ENCODE data around the gene KRTAP10-2.
"Not testable (repeated sequence)": the region's sequence is repeated elsewhere in the genome, so short reads cannot be mapped to it uniquely, and the experiment has no call there.

Gene KRTAP10-2

GRCh38 chr21:44583089-44583799 is 31.9 kb upstream of the KRTAP10-2 start:
- DNase-seq (ENCODE audit: low spot score) (no peak), FAIRE-seq (no peak)

- DNase-seq (ENCODE audit: low spot score) (no peak), FAIRE-seq (no peak)
Measured at GRCh38 chr21:44582055-44582454, 30.8 kb upstream of the KRTAP10-2 start.

GRCh38 chr21:44581158-44581557 is 29.9 kb upstream of the KRTAP10-2 start:
- DNase-seq (ENCODE audit: low spot score) (no peak), FAIRE-seq (no peak)

- not testable (repeated sequence) for FAIRE-seq; DNase-seq (ENCODE audit: low spot score)
Measured at GRCh38 chr21:44580231-44580821, 29.0 kb upstream of the KRTAP10-2 start, which contains the start of gene KRTAP10-5. TSS of gene KRTAP10-5 (minus strand) at chr21:44580604. CDS start at chr21:44580578, 26 bp downstream.

- DNase-seq (ENCODE audit: low spot score) (no peak), FAIRE-seq (peak; percentile 17)
Measured at GRCh38 chr21:44579833-44580144, 28.5 kb upstream of the KRTAP10-2 start.

- DNase-seq (ENCODE audit: low spot score) = no peak
- no peak for FAIRE-seq
Measured at GRCh38 chr21:44579056-44579832, 27.9 kb upstream of the KRTAP10-2 start.

GRCh38 chr21:44578371-44579055 is 27.2 kb upstream of the KRTAP10-2 start:
- FAIRE-seq (no peak), DNase-seq (ENCODE audit: low spot score) (no peak)

GRCh38 chr21:44576025-44576420 is 24.7 kb upstream of the KRTAP10-2 start:
- FAIRE-seq (no peak), DNase-seq (ENCODE audit: low spot score) (no peak)

GRCh38 chr21:44575307-44576024 is 24.2 kb upstream of the KRTAP10-2 start:
- FAIRE-seq = no peak

GRCh38 chr21:44574457-44575306 is 23.4 kb upstream of the KRTAP10-2 start:
- DNase-seq (ENCODE audit: low spot score) (no peak), FAIRE-seq (no peak)

More at GRCh38 chr21:44575307-44576024, 24.2 kb upstream of the KRTAP10-2 start:
- DNase-seq (ENCODE audit: low spot score) = no peak

GRCh38 chr21:44573630-44574456 is 22.5 kb upstream of the KRTAP10-2 start, which contains the start of gene KRTAP10-4:
TSS of gene KRTAP10-4 (plus strand) at chr21:44573729. CDS start at chr21:44573759, 30 bp downstream.
- DNase-seq (ENCODE audit: low spot score); FAIRE-seq: not testable (repeated sequence)

GRCh38 chr21:44572959-44573583 is 21.8 kb upstream of the KRTAP10-2 start:
- FAIRE-seq (no peak), DNase-seq (ENCODE audit: low spot score) (no peak)

- FAIRE-seq (no peak), DNase-seq (ENCODE audit: low spot score) (no peak)
Measured at GRCh38 chr21:44571844-44572782, 20.8 kb upstream of the KRTAP10-2 start.

- no peak for FAIRE-seq
- DNase-seq (ENCODE audit: low spot score) = no peak
Measured at GRCh38 chr21:44571296-44571695, 20.0 kb upstream of the KRTAP10-2 start.

GRCh38 chr21:44569861-44570517 is 18.7 kb upstream of the KRTAP10-2 start:
- no peak for FAIRE-seq
- DNase-seq (ENCODE audit: low spot score) = no peak

- FAIRE-seq = peak; percentile 27
- no peak for DNase-seq (ENCODE audit: low spot score)
Measured at GRCh38 chr21:44568667-44569556, 17.6 kb upstream of the KRTAP10-2 start.

Data from urothelium cell line (cell line).